Omental fat pad (tissue), 4 donors: ENCODE measurements around the gene SELENBP1. TPM values are rescaled to one million over a fixed set of nuclear protein-coding genes. Genes with fewer than 3 reads are reported as not detected.

Experiments
- ATAC-seq: fragments of 150-250 bp; one replicate; pipeline ENCODE4 v1.9.1; 2016; ENCODE audit warnings: mild to moderate bottlenecking, moderate library complexity; ENCODE audit not compliant: low FRiP score
- DNase-seq: peaks from one replicate; pipeline ENCODE4 v3.0.0-alpha.2; 2019; ENCODE audit warnings: low spot score
- CTCF ChIP-seq, 3 donors: fragments of 450-650 bp; IDR thresholded peaks; one replicate each; pipeline ENCODE4 v1.5.1; 2016 to 2017; ENCODE audit warnings: antibody characterized with exemption in 3 of 3, mild to moderate bottlenecking in 3 of 3, moderate library complexity in 2 of 3
- total RNA-seq, 4 donors: library from RNA; depleted of rRNA; stranded (reverse); fragments of >200 nt; gene quantifications; one replicate each; pipeline ENCODE4 v1.1.0, GENCODE V29; 2016

The SELENBP1 gene
- total RNA-seq, 4 donors from 2014 or later: 35.7 to 190 (median 128) TPM

- no peak for DNase-seq
- no peak for ATAC-seq
- no peak for TF ChIP-seq CTCF (IDR thresholded peaks at IDR 0.05)
Observed at GRCh38 chr1:151406176-151406575, 33.7 kb upstream of the SELENBP1 start.

- ATAC-seq (no peak), DNase-seq (no peak)
- no peak for TF ChIP-seq CTCF (IDR thresholded peaks at IDR 0.05)
Observed at GRCh38 chr1:151405187-151405951, 32.9 kb upstream of the SELENBP1 start.

- ATAC-seq: no peak
- TF ChIP-seq CTCF (IDR thresholded peaks at IDR 0.05): no peak
- DNase-seq: no peak
Observed at GRCh38 chr1:151403612-151404011, 31.1 kb upstream of the SELENBP1 start.

GRCh38 chr1:151402764-151403163, 30.3 kb upstream of the SELENBP1 start:
- ATAC-seq: no peak
- DNase-seq: no peak
- no peak for TF ChIP-seq CTCF (IDR thresholded peaks at IDR 0.05)

GRCh38 chr1:151401860-151402259, 29.4 kb upstream of the SELENBP1 start:
- no peak for TF ChIP-seq CTCF (IDR thresholded peaks at IDR 0.05)
- no peak for DNase-seq
- no peak for ATAC-seq

- ATAC-seq (no peak), DNase-seq (no peak)
- TF ChIP-seq CTCF (IDR thresholded peaks at IDR 0.05): no peak
Observed at GRCh38 chr1:151401125-151401788, 28.8 kb upstream of the SELENBP1 start.
